ENCODE measurements around the gene TANGO6.
"Not testable (repeated sequence)": the region's sequence is repeated elsewhere in the genome, so short reads cannot be mapped to it uniquely, and the experiment has no call there.

TANGO6 gene

DNA sequence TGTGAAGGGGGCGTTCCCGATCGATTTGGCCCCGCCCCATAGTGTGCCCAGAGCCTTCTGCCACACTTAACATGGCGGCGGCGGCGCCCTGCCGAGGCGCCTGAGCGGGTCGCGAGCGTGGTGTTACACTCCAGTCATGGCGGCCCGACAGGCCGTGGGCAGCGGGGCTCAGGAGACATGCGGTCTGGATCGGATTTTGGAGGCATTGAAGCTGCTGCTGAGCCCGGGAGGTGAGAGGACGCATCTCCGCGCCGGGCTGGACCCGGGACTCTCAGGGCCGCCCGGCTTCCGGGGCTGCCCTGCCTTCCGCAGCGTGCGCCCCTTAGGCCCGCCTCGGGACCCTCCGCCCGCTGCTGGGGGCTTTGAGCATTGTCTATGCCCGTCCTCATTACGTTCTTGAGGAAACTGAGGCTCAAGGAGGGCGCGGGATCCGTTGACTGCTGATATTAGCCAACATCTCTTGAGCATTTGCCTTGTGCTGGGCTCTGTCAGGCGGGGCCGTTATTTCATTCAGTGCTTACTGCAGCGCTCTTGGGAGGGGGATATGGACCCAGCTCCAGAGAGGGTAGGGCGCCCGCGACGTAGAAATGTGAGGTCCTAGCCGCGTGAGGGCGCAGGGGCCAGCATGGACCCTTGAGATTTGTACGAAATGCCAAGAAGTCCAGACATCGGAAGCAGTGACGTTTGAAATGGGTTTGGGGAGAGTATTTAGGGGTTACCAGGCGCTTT is at the start of gene TANGO6:
Gene TANGO6 (plus strand): TSS at position 50 of the 729 bp plus-strand sequence. CDS start 87 bp downstream, at position 137.
- DNase-seq, result peak; percentile 27

GRCh38 chr16:68798398-68798797 is 44.9 kb upstream of the TANGO6 start:
- DNase-seq, result peak; percentile 19

DNA sequence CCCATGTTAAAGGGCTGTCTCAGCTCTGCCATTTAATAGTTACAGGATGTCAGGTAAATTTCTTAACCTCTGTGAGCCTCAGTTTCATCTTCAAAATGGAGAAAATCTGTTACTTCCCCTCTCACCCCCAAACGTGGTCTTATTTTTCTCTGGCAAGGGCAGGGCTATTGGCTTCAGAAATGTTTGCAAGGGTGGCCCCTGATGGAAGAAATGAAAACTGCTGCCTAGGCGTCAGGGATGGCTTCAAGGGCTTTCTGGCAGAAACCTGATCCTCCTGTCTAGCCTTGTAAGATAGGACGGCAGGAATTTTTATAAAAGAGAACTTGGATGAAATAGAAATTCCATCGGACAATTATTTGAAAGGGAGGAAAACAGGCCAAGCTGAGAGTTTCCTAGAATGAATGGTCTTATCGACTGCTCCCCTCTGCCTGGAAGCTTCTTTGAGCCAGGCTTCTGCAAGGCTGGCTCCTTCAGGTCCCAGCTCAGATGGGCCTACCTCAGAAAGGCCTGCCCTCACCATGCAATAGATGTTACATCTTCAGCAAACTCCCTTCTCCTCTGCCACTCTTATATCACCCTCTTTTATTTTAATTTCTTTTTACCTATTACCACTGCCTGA is 43.0 kb upstream of the TANGO6 start:
- peak; percentile 30 for DNase-seq

GRCh38 chr16:68802190-68802589 is 41.1 kb upstream of the TANGO6 start:
- DNase-seq, result no peak

DNA sequence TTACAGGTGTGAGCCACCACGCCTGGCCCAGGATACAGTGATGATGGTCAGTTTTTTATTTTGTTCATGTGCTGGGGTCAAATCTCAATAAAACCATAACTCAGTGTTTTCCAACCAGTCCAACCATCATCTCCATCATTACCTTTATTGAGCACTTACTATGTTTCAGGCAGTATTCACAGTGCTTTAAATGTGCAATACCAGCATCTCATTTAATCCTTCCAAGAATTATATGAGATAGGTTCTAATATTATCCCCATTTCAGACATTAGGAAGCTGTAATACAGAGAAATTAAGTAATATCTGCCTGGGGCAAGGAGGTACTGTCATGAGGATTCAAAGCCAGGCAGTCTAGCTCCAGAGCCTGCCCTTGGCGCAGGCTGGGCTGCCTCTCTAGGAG is 36.9 kb upstream of the TANGO6 start:
- DNase-seq, result no peak

- DNase-seq, result no peak
These were observed 36.4 kb upstream of the TANGO6 start for GRCh38 chr16:68806981-68807380.

DNA sequence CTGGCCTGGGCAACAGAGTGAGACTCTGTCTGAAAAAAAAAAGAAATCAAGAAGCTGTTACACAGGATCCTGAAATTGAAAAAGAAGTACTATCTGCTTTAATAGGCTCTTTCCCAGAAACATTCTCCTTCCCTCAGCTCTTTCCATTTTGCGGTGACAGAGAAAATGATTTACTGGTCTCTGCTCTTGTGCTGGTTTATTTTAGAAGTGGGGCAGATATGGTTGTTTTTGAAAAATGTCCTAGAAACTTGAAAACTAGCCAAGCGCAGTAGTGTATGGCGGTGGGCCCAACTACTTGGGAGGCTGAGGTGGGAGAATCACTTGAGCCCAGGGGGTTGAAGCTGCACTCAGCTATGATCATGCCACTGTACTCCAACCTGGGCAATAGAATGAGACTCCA is 28.8 kb upstream of the TANGO6 start:
- no peak for DNase-seq

GRCh38 chr16:68823401-68824135 is 19.8 kb upstream of the TANGO6 start:
- DNase-seq, result no peak

DNA sequence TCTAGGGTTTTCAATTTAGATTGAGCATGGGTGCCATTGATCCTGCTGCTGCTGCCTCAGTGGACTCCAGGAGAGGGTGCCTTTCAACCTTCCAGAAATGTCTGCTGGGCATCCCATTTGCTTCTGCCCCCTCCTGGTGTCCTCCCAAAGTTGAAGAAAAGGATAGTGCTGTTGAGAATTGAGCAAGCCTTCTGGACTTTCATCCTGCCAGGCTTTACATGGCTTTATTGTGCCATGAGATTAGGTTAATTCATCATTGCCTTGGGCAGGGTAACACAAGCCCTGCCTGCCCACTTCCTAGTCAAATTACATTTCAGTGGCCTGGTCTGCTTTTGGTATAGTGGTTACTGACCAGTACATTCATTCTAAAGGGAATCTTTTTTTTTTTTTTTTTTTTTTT is 17.9 kb upstream of the TANGO6 start:
- DNase-seq, result no peak

DNA sequence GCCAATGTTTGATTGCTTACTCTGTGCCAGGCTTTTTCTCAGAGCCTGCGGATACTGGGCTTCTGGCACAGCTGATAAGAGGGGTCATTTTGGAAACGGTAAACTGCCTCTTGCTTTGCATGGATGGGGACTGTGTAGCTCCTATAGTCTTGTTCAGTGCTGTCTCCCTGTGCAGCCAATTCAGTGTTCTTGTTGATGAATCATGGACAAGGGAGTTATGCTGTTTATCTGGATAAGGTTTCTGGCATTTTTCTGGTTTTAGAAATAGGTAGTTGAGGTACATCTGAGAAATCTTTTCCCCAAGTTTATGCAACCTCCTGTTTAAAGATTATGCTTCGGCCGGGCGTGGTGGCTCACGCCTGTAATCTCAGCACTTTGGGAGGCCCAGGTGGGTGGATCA is 16.7 kb upstream of the TANGO6 start:
- DNase-seq, result no peak

DNA sequence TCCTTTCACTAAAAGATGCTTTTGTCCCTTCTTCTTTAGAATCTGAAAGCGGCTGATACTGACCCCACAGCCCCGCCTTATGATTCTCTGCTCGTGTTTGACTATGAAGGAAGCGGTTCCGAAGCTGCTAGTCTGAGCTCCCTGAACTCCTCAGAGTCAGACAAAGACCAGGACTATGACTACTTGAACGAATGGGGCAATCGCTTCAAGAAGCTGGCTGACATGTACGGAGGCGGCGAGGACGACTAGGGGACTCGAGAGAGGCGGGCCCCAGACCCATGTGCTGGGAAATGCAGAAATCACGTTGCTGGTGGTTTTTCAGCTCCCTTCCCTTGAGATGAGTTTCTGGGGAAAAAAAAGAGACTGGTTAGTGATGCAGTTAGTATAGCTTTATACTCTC is 10.1 kb upstream of the TANGO6 start:
- no peak for DNase-seq

GRCh38 chr16:68834550-68834949 is 8.8 kb upstream of the TANGO6 start:
- no peak for DNase-seq

DNA sequence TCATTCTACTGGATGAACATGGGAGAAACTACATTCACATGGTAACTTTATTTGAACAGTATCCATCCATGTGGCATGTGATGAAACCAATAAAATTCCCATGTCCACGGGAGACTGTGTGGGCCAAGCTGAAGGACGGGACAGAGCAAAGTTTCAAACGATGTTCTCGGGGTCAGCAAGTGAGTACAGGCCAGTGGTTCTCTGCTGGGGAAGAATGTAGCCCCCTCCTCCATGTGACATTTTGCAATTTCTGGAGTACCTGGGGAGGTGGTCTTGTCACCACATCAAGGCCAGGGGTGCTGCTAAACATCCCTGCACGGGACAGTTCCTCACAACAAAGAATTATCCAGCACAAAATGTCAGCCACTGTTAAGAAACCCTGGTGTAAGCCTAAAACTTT is 7.4 kb upstream of the TANGO6 start:
- DNase-seq, result no peak

- no peak for DNase-seq
These were observed 3.5 kb upstream of the TANGO6 start for GRCh38 chr16:68839831-68840230.

DNA sequence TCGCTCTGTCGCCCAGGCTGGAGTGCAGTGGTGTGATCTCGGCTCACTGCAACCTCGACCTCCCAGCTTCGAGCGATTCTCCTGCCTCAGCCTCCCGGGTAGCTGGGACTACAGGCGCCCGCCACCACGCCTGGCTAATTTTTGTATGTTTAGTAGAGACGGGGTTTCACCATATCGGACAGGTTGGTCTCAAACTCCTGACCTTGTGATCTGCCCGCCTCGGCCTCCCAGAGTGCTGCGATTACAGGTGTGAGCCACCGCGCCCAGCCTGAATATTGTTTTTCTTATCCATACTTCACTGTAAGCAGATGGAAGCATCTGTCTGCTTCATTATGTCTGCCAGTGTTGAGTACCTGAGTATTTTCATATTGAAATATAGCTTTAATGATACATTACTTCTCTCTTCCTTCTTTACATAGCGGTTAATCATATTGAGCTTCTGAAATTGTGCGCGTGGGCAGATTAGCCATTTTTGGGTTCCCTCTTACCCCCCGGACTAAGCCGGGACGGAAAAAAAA is 308 bp upstream of the TANGO6 start:
- not testable (repeated sequence) for DNase-seq

DNA sequence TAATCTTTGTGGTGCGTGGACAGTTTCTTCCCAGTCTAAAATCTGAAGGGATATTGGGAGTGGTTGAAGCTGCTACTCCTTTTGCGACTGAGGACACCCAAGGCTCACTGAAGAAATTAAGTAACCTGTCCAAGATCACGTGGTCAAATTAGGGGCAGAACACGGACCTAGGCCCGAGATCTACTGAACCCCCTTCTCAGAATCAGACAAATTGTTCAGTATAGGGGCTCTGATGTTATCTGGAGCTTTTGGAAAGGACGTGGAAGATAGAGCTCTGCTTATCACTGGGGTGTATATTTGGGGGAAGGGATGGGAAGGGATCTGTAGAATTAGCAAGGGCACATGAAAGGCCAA is 857 bp downstream of the TANGO6 start:
- no peak for DNase-seq

- no peak for DNase-seq
These were observed 5.5 kb downstream of the TANGO6 start for GRCh38 chr16:68848786-68849185.

DNA sequence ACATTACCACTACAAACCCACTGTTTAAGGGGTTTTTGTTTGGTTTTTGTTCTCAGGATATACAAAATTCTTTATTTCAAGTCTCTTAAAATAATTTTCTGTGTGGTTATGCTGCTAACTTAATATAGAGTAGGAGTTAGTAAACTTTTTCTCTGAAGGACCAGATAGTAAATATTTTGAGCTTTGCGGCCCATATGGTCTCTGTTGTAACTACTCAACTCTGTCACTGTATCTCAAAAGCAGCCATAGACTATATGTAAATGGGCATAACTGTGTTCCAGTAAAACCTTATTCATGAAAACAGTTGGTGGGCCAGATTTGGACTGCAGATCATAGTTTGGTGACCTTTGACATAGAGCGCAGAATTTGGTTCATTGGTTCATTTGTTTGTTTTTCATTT is 7.2 kb downstream of the TANGO6 start:
- DNase-seq, result no peak

DNA sequence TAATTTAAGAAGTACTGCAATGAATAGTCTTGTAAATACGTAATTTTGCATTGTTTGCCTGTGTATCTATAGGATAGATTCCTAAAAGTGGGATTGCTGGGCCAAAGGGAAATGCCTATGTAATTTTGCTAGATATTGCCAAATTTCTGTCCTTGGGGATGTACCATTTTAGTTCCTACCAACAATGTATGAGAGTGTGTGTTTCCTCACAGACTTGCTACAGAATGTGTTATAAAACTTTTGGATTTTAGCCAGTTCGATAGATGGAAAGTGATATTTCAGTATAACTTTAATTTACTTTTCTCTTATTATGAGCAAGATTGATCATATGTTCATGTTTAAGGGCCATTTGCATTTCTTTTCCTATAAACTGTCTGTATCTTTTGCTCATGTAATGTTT is 8.3 kb downstream of the TANGO6 start:
- no peak for DNase-seq

DNA sequence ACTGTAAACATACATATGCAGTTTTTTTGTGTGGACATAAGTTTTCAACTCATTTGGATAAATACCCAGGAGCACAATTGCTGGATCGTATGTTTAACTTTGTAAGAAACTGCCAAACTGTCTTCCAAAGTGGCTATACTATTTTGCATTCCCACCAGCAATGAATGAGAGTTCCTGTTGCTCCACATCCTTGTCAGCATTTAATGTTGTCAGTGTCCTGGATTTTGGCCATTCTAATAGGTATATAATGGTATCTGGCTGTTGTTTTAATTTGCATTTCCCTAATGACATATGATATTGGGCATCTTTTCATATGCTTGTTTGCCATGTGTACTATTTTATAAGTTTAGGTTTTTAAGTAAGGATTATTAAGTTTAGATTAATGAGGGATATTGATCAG is 14.1 kb downstream of the TANGO6 start:
- no peak for DNase-seq

DNA sequence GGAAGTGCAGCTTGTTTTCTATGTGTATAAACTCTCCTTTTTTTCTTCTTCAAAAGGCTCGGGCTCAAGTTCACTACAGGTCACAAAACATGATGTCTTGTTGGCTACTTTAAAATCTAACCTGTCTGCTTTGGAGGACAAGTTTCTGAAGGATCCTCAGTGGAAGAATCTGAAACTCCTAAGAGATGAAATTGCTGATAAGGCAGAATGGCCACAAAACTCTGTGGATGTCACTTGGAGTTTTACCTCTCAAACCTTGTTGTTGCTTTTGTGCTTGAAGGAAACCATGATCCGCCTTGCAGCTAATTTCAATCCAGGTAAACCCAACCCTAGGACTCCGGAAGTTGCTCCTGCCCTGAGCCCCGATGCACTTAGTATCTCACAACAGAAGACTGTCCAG is 16.5 kb downstream of the TANGO6 start:
- DNase-seq, result no peak

DNA sequence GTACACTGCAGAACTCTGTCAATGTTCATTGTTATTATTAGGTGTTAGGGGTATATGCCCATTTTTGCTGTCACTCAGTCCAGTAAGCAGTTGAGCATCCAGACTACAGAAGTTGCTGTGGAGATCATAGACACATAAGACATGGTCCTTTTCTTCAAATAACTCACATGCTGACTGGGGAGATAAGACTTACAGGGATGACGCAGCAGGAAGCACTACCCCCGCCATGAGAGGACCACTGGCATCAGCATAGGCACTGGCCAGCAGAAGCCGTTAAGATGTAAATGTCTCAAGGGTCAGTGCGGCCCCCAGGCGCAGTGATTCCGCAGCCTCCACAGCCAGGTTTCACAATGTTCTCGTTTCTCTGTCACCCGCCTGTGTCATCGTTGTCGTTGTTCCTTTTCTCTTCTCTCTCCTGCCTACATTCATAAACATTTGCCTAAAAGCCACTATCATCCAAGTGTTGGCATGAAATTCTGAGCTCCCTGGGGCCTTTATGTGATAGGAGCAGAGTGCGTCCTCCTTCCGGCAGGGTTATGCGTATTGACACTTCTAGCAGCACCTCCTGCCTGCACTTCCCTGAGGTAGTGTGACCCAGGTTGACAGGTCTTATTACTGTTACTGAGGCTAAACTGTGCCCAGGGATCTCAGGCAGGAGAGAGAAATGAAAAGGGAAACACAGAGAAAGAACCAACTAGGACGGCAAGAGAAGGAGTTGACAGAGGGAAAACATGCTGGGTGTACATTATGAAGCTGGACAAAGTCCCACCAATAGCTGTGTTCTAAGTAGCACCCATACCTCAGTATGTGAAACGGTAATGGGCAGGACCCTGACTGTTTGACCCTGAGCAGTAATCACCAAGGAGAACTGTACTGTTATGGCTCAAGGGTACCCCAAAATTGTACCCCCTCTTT is 17.9 kb downstream of the TANGO6 start:
- DNase-seq, result no peak

- no peak for DNase-seq
These were observed 23.6 kb downstream of the TANGO6 start for GRCh38 chr16:68866933-68867332.
